ENCODE data around the gene HBE1. TPM values are rescaled to one million over a fixed set of nuclear protein-coding genes. Genes with fewer than 3 reads are reported as not detected.

The HBE1 gene
- total and polyA plus RNA-seq, 2 experiments from 2014 or later, result not detected

- no peak for TF ChIP-seq ETS1 (IDR thresholded peaks at IDR 0.05)
- no peak for TF ChIP-seq EZH2 (IDR thresholded peaks at IDR 0.05; ENCODE audit: low read depth, unreplicated experiment)
- no peak for TF ChIP-seq CREB1 (CRISPR knock-in tag; IDR thresholded peaks at IDR 0.05; ENCODE audit: low read depth)
- no peak for TF ChIP-seq REST (IDR thresholded peaks at IDR 0.05; ENCODE audit: unreplicated experiment)
- no peak for TF ChIP-seq NANOG (IDR thresholded peaks at IDR 0.05; ENCODE audit: borderline replicate concordance)
- no peak for TF ChIP-seq EZH2phosphoT487 (IDR thresholded peaks at IDR 0.05; ENCODE audit: unreplicated experiment)
These were observed 30.7 kb downstream of the HBE1 start (continued) for GRCh38 chr11:5239046-5239445.

- DNase-seq (ENCODE audit: low spot score) (no peak), ATAC-seq (no peak)
- no peaks in the 10 kb centered on the region for H3K9me3 Mint-ChIP-seq
- H3K36me3 Mint-ChIP-seq (ENCODE audit: low read depth), result no peaks in the 10 kb centered on the region
- Histone ChIP-seq H3K4me3 (no peak overlapping the region), H3K36me3 (ENCODE audit: insufficient read depth) (no peaks in the 10 kb centered on the region), H3K79me2 (replicated peaks; ENCODE audit: insufficient read depth) (no peaks in the 10 kb centered on the region), H4K20me1 (replicated peaks; ENCODE audit: insufficient read depth) (no peaks in the 10 kb centered on the region), H2AFZ (no peak overlapping the region), H3K27me3 (ENCODE audit: insufficient read depth) (no peaks in the 10 kb centered on the region), H3K4me1 (ENCODE audit: insufficient read depth) (no peaks in the 10 kb centered on the region), H3K27ac (ENCODE audit: low read depth) (no peak overlapping the region), H3F3A (replicated peaks; ENCODE audit: low read depth) (no peaks in the 10 kb centered on the region), H3K4me2 (no peak overlapping the region), H3K9me2 (ENCODE audit: insufficient read depth) (0 out of 2 replicates have a peak, but pooled peaks cover 2% of the 10 kb centered on the region)
- peaks cover under 1% of the 10 kb centered on the region for H3K27me3 Mint-ChIP-seq (ENCODE audit: insufficient read depth, low read depth, poor library complexity)
- H3K4me1 Mint-ChIP-seq, result no peaks in the 10 kb centered on the region
- no peak overlapping the region for H3K4me3 Mint-ChIP-seq
- no peak overlapping the region for H3K27ac Mint-ChIP-seq
- TF ChIP-seq ZNF331 (CRISPR knock-in tag; IDR thresholded peaks at IDR 0.05; ENCODE audit: low read depth) (no peak), ZNF462 (CRISPR knock-in tag; IDR thresholded peaks at IDR 0.05) (no peak)
These were observed 31.3 kb downstream of the HBE1 start for GRCh38 chr11:5238486-5238885.
